ENCODE data around the gene HTR4. TPM values are rescaled to one million over a fixed set of nuclear protein-coding genes. Genes with fewer than 3 reads are reported as not detected.

The HTR4 gene
- total RNA-seq, 2 donors from 2014 or later: 4.3 to 7.9 TPM

DNA sequence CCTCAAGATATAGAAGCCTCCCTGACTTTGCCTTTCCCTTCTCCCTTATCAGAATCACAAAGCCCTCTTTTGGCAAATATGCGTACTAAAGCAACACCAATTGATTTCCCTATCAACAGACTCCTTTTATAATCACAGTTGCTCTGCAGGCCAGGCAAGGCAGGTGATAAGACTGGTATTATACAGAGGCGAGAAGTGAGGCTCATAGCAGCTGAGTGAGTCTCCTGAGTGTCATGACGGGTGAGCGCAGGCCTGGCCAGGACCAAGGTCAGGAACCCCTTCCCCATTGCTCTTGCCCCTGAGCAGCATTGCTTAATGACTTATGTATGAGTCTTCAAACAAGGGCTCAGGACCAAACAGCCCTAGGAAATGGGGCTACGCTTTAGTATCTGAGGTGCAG, 199.8 kb downstream of the HTR4 start:
- DNase-seq (ENCODE audit: low spot score): no peak
- no peak overlapping the region for H3K4me3 ChIP-seq

DNA sequence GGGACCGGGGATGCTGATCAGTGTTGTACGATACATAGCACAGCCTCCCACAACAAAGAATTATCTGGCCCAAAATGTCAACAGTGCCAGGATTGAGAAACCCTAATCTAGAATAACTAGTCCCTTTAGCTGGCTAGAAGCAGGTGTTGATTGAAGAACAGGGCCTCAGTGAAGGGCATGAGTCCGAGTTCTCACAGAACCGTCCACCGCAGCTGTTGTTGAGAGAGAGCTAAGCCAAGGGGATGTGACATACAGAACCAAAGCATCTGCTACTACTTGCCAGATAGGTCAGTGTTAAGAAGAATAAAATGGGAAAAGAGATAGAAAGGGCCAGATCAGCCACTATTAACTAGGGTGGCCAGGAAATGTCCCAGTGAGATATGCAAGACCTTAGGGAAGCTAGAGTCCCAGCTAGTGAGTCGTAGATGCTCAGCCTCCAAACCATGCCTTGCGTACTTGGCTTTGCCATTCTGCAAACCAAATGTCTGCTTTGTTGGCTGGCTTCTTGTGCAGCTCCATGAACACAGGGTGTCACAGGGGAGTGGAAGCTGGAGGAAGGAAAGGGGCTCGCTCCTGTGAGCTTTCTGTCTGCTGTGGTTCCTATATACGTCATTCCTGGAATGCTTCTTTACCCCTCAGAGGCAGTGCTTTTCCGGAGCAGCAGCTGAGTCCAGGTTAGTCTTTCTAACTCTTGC, 201.7 kb downstream of the HTR4 start:
- Histone ChIP-seq H3K27me3 (no peaks in the 10 kb centered on the region), H3K36me3 (no peaks in the 10 kb centered on the region), H3K27ac (peak overlapping the region; percentile 68 to 92), H3K4me3 (no peak overlapping the region), H3K4me1 (peaks cover 3 to 35% of the 10 kb centered on the region in 2 donors), H3K9me3 (no peaks in the 10 kb centered on the region)
- DNase-seq (ENCODE audit: low spot score): no peak
- no peak for TF ChIP-seq CTCF (IDR thresholded peaks at IDR 0.05)

More for the DNA sequence above, 199.8 kb downstream of the HTR4 start:
- H3K9me3 ChIP-seq: no peaks in the 10 kb centered on the region
- no peaks in the 10 kb centered on the region for H3K27me3 ChIP-seq
- H3K4me1 ChIP-seq: peaks cover 3 to 48% of the 10 kb centered on the region in 2 donors
- TF ChIP-seq CTCF (IDR thresholded peaks at IDR 0.05): no peak
- peak overlapping the region; percentile 68 to 92 for H3K27ac ChIP-seq
- no peaks in the 10 kb centered on the region for H3K36me3 ChIP-seq

DNA sequence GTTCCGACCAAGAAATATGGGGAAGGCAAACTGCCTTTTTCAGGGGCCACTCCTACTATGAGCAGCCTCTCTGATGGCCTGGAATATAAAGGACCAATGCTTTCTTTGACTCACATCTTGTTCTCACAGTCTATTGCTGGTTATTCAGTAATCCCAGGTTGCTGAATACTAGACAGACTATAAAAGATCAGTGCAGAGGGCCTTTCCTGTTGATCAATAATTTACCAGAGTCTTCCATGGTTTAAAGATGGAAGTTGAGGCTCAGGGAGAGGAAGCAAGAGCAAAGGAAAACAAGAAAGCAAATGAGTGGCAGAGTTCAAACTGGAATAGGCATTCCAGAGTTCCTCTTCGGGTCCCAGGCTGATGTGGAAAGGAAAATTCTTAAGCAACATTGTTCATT, 207.7 kb downstream of the HTR4 start:
- Histone ChIP-seq H3K4me3 (no peak overlapping the region), H3K27ac (peak overlapping the region in 1 of 2 donors; percentile 1), H3K4me1 (peaks cover 0 to 20% of the 10 kb centered on the region in 2 donors), H3K27me3 (no peaks in the 10 kb centered on the region), H3K36me3 (peaks cover 5% of the 10 kb centered on the region), H3K9me3 (no peaks in the 10 kb centered on the region)
- TF ChIP-seq CTCF (IDR thresholded peaks at IDR 0.05): no peak
- no peak for DNase-seq (ENCODE audit: low spot score)

- Histone ChIP-seq H3K36me3 (peaks cover 13% of the 10 kb centered on the region), H3K27ac (peak overlapping the region in 1 of 2 donors; percentile 1), H3K27me3 (no peaks in the 10 kb centered on the region), H3K4me1 (peaks cover 0 to 20% of the 10 kb centered on the region in 2 donors), H3K4me3 (no peak overlapping the region), H3K9me3 (no peaks in the 10 kb centered on the region)
- TF ChIP-seq CTCF (IDR thresholded peaks at IDR 0.05): no peak
- no peak for DNase-seq (ENCODE audit: low spot score)
These were observed 208.7 kb downstream of the HTR4 start for GRCh38 chr5:148445578-148445977.

GRCh38 chr5:148443998-148444397, 210.3 kb downstream of the HTR4 start:
- Histone ChIP-seq H3K27ac (peak overlapping the region in 1 of 2 donors; percentile 26), H3K4me1 (peaks cover 0 to 20% of the 10 kb centered on the region in 2 donors)

More at GRCh38 chr5:148443998-148444397, 210.3 kb downstream of the HTR4 start:
- DNase-seq (ENCODE audit: low spot score): no peak
- Histone ChIP-seq H3K27me3 (no peaks in the 10 kb centered on the region), H3K4me3 (no peak overlapping the region), H3K36me3 (peaks cover 19% of the 10 kb centered on the region), H3K9me3 (no peaks in the 10 kb centered on the region)
- peak; percentile 61 to 85 for TF ChIP-seq CTCF (IDR thresholded peaks at IDR 0.05)
